ENCODE measurements around the gene FRAS1.
"Not testable (repeated sequence)": the region's sequence is repeated elsewhere in the genome, so short reads cannot be mapped to it uniquely, and the experiment has no call there.

FRAS1 gene, protein sequence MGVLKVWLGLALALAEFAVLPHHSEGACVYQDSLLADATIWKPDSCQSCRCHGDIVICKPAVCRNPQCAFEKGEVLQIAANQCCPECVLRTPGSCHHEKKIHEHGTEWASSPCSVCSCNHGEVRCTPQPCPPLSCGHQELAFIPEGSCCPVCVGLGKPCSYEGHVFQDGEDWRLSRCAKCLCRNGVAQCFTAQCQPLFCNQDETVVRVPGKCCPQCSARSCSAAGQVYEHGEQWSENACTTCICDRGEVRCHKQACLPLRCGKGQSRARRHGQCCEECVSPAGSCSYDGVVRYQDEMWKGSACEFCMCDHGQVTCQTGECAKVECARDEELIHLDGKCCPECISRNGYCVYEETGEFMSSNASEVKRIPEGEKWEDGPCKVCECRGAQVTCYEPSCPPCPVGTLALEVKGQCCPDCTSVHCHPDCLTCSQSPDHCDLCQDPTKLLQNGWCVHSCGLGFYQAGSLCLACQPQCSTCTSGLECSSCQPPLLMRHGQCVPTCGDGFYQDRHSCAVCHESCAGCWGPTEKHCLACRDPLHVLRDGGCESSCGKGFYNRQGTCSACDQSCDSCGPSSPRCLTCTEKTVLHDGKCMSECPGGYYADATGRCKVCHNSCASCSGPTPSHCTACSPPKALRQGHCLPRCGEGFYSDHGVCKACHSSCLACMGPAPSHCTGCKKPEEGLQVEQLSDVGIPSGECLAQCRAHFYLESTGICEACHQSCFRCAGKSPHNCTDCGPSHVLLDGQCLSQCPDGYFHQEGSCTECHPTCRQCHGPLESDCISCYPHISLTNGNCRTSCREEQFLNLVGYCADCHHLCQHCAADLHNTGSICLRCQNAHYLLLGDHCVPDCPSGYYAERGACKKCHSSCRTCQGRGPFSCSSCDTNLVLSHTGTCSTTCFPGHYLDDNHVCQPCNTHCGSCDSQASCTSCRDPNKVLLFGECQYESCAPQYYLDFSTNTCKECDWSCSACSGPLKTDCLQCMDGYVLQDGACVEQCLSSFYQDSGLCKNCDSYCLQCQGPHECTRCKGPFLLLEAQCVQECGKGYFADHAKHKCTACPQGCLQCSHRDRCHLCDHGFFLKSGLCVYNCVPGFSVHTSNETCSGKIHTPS (N-terminal part only)

DNA sequence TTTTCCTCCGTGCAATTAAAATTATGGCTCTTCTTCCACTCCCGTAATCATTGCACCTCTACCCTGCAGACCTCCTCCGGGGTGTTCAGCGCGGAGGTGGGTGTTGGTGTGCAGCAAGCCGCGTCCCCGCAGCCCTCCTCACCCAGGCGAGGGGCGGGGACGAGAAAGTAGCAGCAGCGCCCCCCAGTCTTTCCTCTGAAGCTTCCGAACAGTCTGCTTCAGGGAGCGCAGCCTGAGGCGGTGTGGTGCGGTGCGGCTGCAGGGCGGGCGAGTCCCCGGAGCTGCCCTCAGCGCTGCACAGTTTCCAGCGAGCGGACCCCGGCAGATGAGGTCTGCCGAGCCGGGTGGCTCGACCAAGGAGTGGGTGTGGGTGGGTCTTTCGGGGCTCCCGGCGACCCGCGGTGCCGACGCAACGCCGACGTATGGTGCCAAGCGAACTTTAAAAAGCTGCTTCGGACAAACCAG lies at the start of gene FRAS1:
FRAS1 (plus strand) TSS at position 189 of the 465 bp plus-strand sequence. CDS start 687 bp downstream, outside the sequence.
- no peak for FAIRE-seq

DNA sequence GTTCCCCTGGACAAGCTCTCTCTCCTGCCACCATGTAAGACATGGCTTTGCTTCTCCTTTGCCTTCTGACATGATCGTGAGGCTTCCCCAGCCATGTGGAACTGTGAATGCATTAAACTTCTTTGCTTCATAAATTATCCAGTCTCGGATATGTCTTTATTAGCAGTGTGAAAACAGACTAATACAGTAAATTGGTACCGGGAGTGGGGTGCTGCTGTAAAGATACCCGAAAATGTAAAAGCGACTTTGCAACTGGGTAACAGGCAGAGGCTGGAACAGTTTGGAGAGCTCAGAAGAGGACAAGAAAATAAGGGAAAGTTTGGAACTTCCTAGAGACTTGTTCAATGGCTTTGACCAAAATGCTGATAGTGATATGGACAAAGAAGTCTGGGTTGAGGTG lies 46.1 kb upstream of the FRAS1 start:
- FAIRE-seq: not testable (repeated sequence)

DNA sequence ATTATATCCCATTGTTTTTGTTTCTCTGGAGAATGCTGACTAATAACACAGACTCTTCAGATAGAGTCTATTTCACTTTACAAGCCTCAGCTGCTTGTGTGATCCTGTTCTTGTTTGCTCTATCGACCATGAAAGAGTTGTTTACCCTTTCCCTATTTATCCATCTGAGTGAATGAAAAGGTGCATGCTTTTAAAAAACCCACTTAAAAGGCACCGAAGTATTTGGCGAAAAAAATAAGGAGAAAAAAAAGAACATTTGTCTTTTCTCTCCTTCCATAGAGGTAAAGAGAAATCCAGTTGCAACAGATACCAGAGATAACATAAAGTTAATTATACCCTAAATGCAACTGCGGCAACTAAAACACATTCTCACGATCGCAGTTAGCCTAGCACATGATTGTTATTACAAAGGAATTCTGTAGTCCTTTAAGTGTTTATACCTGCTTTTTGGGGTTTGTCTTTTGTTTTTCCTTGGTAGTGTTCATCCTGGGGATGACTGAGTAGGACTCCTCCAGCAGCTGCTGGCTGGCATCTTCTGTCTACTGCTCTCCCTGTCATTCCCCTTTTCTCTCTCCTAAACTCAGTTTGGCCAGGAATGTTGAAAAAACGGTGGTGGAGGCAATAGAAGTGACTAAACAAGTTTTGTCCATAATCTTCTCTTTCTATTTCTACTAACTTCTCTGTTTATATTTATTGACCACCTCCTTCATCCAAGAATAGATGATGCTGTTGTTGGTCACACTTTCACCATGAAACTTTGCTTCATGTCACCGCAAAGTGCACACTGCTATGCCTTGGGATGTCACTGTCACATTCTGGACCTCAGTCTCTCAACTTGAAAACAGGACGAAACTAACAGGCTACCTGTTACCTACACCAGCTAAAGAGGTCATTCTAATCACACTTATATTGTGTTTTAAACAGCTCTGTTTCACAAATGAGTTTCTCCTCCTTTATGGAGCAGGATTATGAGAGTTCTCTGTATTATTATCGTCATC lies 41.9 kb upstream of the FRAS1 start:
- no peak for FAIRE-seq

DNA sequence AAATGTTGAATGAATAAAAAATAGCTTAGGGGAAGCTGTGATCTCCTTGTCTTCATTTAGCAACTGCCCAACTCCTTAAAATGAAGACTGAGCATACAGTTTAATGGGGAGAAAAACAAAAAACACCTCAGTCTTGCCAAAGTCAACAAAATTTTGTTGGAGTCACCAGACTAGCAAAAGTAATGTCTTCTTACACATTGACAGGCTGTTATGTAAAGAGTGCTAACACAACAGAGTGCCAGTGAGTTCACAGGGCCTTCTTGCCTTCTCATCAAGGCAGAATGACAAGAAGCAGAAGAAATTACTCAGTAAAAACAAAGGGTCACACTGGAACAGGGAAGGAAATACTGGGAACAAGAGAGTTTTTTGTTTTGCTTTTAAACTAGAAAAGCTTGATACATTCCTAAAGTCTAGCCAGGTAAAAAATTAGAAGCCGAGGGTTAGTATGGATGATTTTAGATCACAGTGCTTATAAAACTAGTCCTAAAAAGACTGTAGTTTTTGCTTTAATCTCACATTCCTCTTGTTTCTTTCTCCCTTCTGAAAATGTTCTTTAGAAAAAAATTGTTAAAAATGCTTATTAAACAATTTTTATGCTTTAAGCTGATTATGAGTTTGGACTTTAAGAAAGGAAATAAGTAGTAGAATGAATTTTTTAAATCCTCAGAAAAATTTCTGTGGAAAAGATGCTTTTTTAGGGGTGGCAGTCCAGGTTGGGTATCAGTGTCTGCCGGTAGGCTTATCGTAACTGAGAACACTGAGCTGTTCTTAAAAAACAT lies 38.7 kb upstream of the FRAS1 start:
- FAIRE-seq: no peak

DNA sequence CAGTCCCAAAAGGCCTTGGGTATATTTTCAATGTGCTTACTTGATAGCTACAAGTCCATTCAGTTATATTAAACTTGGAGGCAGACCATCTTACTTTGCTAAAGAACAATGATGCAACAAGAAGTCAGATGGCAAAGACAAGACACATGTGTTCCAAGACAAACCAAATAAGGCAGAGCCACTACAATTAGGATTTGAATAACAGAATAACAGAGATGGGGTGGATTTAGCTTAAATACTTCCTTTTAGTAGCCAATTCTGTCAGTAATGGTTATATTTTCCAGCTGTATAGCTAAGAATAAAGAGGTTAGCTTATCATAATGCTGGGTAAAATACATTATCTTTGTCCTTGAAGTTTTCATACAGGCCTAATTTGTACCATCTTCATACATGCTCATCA lies 37.7 kb upstream of the FRAS1 start:
- no peak for FAIRE-seq

DNA sequence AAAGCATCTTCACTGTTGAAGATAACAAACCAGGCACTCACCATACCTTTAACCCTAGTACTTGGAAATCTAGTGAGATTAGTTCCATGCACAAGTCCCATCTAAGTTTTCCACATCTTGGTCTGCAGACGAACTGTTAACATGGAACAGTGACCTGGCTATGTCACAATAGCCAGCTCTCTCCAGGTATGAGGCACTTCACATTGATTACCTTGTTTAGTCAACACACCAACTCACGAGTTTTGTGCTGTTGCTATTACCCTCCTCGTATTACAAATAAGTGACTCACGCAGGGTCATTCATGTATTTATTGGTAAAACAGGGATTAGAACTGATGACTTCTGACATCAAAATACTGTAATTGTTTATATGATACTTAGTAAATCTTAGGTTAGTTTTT lies 36.4 kb upstream of the FRAS1 start:
- no peak for FAIRE-seq

DNA sequence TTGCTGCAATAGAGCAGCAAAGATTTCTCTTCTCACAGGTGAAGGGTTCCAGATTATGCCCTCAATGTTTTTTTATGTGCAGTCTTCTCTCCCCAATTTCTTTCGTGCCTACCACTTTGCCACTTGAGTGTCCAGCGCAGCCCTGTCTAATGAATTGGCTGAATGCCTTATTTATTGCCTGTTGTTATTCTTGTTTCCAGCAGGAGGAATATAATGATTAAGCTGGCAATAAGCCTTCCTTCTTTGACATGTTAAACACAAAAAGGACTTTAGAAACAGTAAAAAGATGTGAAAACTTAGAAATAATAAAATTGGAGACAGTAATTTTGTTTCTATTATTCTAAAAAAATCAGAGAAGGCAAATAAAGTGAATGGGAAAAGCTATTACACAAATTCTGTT lies 34.6 kb upstream of the FRAS1 start:
- FAIRE-seq: no peak

DNA sequence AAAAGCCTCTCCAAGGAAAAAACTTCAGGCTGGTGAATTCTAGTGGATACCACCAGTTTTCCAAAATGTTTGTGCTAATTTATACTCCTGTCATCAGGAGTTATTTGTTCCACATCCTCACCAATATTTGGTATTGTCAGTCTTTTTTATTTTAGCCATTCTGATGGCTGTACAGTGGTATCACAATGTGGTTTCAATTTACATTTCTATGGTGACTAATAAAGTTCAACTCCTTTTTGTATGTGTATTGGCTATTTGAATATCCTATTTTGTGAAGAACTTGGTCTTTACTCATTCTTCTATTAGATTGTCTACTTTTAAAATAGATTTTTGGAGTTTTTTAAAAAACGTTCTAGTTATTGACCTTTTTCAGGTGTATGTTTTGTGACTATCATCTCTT lies 33.0 kb upstream of the FRAS1 start:
- FAIRE-seq: no peak

DNA sequence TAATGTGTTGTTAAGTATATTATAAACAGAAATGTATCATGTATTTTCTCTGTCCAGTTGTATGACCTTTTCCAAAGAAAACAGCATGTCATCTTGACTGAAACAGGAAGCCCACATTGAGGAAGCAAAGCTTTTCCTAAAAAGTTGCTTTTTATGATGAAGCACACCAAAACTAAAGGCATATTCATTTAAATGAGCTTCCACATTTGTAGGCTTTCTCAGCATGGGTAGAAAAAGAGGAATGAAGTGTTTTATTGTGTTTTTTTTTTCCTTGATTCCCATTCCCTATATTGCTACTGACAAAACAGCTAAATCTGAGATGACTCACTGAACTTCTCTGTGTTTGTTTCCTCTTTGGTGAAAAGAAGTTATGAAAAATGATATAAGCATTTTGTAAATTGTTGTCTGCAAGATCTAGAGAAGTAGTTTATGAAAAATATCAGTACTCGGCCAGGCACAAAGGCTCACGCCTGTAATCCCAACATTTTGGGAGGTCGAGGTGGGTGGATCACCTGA lies 32.5 kb upstream of the FRAS1 start:
- no peak for FAIRE-seq

DNA sequence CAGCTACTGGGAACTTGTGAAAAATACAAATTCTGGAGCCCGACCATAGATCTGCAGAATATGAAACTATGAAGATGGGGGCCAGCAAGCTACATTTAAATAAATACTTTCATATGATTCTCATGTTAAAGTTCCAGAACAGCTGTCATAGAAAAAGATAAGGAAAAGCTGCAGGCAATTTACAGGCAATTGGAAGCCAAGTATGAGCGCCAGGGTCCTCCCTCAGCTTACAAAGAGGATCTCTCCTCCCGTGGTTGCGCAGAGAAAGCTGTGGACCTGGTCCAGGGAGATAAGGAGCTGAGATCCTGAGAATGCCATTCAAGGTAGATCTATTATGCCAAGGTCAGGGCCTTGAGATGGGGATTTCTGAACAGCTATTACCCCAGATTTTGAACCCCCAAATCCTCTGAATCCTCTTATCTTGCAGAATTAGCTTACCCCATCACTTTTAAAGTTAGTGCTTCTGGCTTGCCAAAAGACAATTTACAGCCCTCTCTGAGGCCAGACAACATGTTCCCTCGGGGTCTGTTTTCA lies 25.6 kb upstream of the FRAS1 start:
- no peak for FAIRE-seq

DNA sequence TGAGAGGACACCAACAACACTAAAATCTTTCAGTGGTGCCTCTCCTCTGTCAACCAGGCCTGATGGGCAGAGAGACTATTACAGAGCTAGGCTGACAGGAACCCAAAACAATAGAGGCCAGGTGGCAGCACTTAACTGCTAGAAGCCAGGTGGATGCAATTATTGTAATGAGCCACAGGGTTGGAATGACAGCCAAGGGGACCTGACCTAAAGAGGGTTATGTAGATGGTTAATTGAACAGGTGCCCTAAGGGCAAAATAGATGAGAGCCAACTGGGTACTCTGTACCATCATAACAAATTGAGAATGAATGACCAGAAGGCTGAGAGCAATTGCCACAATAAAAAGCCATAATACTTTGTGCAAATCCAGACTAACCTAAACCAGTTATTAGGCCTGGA lies 24.7 kb upstream of the FRAS1 start:
- no peak for FAIRE-seq

DNA sequence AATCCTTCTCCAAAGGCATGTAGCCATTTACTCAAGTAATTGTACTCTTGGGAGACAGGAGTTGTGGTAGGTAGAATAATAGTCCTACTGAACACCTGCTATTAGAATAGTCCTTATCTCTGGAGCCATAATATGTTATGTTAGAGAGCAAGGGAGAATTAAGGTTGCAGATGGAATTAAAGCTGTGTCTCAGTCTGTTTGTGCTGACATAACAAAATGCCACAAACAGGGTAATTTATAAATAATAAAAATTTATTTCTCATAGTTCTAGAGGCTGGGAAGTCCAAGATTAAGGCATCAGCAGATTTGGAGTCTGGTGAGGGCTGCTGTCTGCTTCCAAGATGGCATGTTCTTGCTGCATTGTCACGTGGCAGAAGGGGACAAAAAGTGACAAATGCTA lies 24.2 kb upstream of the FRAS1 start:
- no peak for FAIRE-seq

DNA sequence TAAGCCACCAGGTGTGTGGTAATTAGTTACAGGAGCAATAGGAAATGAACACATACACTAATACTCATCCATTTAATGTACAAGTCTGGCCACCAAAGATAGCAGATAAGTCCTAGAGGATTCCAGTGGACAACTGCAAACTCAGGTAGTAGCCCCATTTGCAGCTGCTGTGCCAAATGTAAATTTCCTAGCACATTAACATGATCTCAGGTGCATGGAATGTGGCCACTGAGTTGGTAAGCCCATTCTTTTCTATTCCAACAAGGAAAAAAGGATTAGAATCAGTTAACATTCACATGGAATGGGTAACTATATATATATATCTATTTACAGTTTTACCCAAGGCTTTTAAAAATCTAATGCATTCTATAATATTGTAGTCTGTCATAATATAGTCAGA lies 23.3 kb upstream of the FRAS1 start:
- FAIRE-seq: no peak

DNA sequence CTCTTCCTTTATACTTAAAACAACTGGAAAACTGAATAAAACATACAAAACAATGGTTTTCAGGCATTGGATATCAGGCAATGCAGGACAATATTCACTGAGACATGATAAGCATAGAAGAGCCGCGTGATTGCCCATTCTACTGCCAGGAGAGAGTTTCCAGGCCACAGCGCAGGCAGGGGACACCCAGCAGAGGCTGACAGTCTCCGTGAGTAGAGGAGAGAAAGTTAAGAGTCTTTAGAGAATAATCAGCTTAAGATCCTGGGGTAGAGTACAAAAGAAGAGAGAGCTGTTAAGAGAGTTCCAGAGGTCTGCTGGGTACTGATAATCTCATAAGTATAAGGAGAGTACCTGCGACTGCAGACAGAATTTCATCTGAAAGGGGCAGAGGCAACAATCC lies 18.4 kb upstream of the FRAS1 start:
- no peak for FAIRE-seq

DNA sequence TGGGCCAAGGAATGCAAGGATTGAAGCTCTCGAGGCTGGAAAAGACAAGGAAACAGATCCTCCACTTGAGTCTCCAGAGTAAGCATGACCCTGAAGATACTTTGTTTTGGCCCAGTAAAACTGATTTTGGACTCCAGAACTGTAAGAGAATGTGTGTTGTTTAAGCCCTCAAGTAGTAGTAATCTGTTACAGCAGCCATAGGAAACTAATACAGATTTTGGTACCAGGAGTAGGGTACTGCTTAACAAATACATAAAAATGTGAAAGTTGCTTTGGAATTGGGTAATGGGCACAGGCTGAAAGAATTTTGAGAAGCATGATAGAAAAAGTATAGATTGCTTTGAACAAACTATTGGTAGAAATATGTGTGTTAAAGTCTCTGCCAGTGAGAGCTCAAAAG lies 17.4 kb upstream of the FRAS1 start:
- no peak for FAIRE-seq

DNA sequence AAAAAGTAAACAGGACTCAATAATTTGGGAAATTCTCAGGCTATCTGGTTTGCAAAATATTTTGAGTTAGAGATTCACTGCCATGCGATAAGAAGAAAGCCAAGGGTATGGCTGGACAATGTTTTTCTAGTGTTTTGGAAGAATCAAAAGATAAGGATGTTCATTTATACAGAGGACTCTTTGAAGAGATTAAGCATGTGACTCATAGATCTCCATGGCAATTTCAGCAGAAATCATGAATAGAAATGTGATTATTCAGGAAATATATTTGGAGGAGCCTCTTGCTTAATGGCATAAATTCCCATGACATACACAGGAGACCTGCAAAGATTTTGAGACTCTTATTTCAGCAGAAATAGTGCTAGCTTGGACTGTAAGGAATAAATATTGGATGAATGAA lies 16.7 kb upstream of the FRAS1 start:
- no peak for FAIRE-seq

DNA sequence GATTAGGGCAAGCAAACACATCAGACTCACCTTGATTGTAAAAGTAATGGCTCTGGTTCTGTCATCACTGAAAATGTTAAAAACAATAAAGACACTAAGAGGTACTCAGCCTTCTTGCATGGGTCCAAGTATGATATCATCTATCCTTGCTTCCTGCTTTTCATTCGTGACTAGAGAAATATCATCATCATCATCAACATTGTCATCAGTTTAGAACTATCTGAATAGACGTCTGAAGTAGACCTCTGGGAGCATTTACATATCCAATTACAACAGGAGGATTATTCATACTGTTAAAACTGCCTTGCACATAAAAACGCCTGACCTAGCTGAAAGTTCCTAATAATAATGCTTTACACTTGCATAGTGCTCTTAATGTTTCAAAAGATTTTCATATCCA lies 9.8 kb upstream of the FRAS1 start:
- no peak for FAIRE-seq

DNA sequence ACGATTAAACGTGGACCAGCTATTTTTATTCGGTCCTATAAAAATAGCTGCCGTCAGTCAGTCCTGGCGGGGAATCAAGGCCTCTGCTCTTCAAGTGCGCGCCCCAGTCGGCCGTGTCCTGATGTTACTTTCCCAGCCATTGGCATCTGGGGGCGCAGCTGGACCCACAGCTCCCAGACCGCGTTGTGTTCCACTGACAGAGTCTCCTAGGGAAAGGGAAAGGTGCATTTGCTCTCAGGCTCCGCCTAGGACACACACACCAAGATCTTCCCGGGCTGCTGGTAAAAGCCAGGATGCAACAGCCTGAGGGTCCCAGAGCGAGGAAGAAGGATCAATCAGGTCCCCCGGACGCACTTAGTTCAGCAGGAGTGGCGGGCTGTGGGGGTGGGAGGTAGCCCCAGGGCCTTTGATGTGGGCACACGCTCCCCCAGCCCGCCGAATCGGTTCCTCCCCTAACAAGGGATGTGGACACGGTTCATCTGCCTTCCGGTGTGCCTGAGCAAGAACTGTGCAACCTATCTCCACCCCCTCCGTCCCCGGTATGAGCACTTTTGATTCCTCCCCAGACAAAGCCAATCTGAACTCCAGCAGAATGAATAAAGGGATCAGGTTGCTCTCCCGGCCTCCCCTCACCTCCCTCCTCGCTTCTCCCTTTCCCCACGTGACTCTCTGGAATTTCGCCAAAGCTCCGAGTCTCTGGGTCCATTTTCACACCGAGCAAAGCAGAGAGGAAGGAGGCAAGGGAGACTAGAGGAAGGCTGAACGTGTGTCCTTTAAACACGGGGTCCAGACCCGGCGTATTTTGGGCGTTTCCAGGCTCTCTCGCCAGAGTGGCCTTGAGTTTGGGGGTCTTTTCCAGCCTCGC lies 626 bp upstream of the FRAS1 start:
- FAIRE-seq: no peak

Measured in colon (tissue), 2 donors.